PC-9 (cell line): ENCODE data around the gene GNMT. TPM values are rescaled to one million over a fixed set of nuclear protein-coding genes. Genes with fewer than 3 reads are reported as not detected.

ENCODE experiments used
- BruUV-seq: library from RNA; stranded (reverse); fragments of 400-500 nt; replicated peaks from 2 replicates; lab custom pipeline; 2021; lab: Mats Ljungman, UMichigan
- CTCF ChIA-PET: fragments of 300-600 bp; sonication (Branson Sonifier 250); formaldehyde crosslinking; loops from one replicate; lab custom pipeline; 2022; ENCODE audit warnings: antibody characterized with exemption; lab: Charles Lee
- POLR2A ChIA-PET: fragments of 300-600 bp; sonication (Branson Sonifier 250); formaldehyde crosslinking; loops from one replicate; lab custom pipeline; 2022; ENCODE audit warnings: antibody characterized with exemption; ENCODE audit not compliant: unreplicated experiment; lab: Charles Lee
- DNase-seq, 2 experiments: peaks; one replicate each; pipeline versions ENCODE4 v3.0.0 to v3.0.0-alpha.2; 2015 to 2022; ENCODE audit warnings: mixed read lengths in 1 of 2
- H2AFZ ChIP-seq: fragments of 200-600 bp; sonication (generic); 2 replicates; pipeline ENCODE4 v1.8.1; 2017; ENCODE audit warnings: antibody characterized with exemption
- H3F3A ChIP-seq: fragments of 200-600 bp; sonication (generic); 2 replicates; pipeline ENCODE4 v1.8.1; 2017; ENCODE audit warnings: antibody characterized with exemption, mild to moderate bottlenecking, low read depth; ENCODE audit not compliant: insufficient read depth
- H3K27ac ChIP-seq: fragments of 200-600 bp; sonication (generic); 2 replicates; pipeline ENCODE4 v1.6.1; 2016; ENCODE audit warnings: mixed run types
- H3K27me3 ChIP-seq: fragments of 200-600 bp; sonication (generic); 2 replicates; pipeline ENCODE4 v1.6.1; 2016; ENCODE audit warnings: low read depth, mixed run types; ENCODE audit not compliant: insufficient read depth
- H3K36me3 ChIP-seq: fragments of 200-600 bp; sonication (generic); 2 replicates; pipeline ENCODE4 v1.6.1; 2016; ENCODE audit warnings: low read depth, mixed run types
- H3K4me1 ChIP-seq: fragments of 200-600 bp; sonication (generic); replicated peaks from 2 replicates; pipeline ENCODE4 v1.6.1; 2016; ENCODE audit warnings: mixed run types; ENCODE audit not compliant: insufficient read depth
- H3K4me2 ChIP-seq: fragments of 200-600 bp; sonication (generic); 2 replicates; pipeline ENCODE4 v1.6.1; 2017; ENCODE audit warnings: mixed run types
- H3K4me3 ChIP-seq: fragments of 200-600 bp; sonication (generic); 2 replicates; pipeline ENCODE4 v1.6.1; 2016; ENCODE audit warnings: mixed run types
- H3K79me2 ChIP-seq: fragments of 200-600 bp; sonication (generic); 2 replicates; pipeline ENCODE4 v1.6.1; 2017; ENCODE audit warnings: low read depth, mixed run types
- H3K9me2 ChIP-seq: fragments of 200-600 bp; sonication (generic); 2 replicates; pipeline ENCODE4 v1.8.1; 2017; ENCODE audit warnings: mild to moderate bottlenecking; ENCODE audit not compliant: insufficient read depth
- H3K9me3 ChIP-seq: fragments of 200-600 bp; sonication (generic); 2 replicates; pipeline ENCODE4 v1.8.1; 2016; ENCODE audit warnings: low read depth; ENCODE audit not compliant: insufficient read depth
- H4K20me1 ChIP-seq: fragments of 200-600 bp; sonication (generic); 2 replicates; pipeline ENCODE4 v1.8.1; 2017; ENCODE audit not compliant: insufficient read depth
- CTCF ChIP-seq: fragments of 200-600 bp; sonication (generic); conservative IDR thresholded peaks from 2 replicates; pipeline ENCODE4 v1.6.1; 2017; ENCODE audit warnings: mixed run types, antibody characterized with exemption, mild to moderate bottlenecking, moderate library complexity
- EZH2 ChIP-seq: fragments of 200-600 bp; sonication (generic); IDR thresholded peaks from 2 replicates; pipeline ENCODE4 v1.8.0; 2017; ENCODE audit warnings: antibody characterized with exemption, low read depth
- intact Hi-C: fragments of 100-400 bp; cut with micrococcal nuclease; formaldehyde crosslinking; loops from one replicate; pipeline ENCODE4 v1.10.0; 2022; ENCODE audit not compliant: unreplicated experiment
- total RNA-seq: library from RNA; stranded (reverse); gene quantifications from 2 replicates; pipeline ENCODE4 v1.2.3, GENCODE V29; 2021

Gene GNMT
- total RNA-seq, 1 experiment from 2014 or later = 0.57 TPM

- BruUV-seq = no TSS peak
- Histone ChIP-seq H3K4me2 (no peak within 1 kb of the TSS), H3K27me3 (no peaks in the 10 kb centered on the region), H2AFZ (no peak within 1 kb of the TSS), H3F3A (peaks cover 3% of the 10 kb centered on the region; the same call in 1 of the 2 replicates), H3K9me3 (no peaks in the 10 kb centered on the region), H3K79me2 (no peaks in the 10 kb centered on the region), H4K20me1 (no peaks in the 10 kb centered on the region), H3K4me3 (no peak within 1 kb of the TSS), H3K27ac (no peak within 1 kb of the TSS), H3K4me1 (no peaks in the 10 kb centered on the region), H3K9me2 (no peaks in the 10 kb centered on the region), H3K36me3 (no peaks in the 10 kb centered on the region)
- TF ChIP-seq EZH2 = no peak
- TF ChIP-seq CTCF = no peak
- ChIA-PET CTCF (no interaction called here), POLR2A (no interaction called here)
- intact Hi-C loops = no loop called here
- DNase-seq = no peak
Observed at GRCh38 chr6:42915732-42916131, 44.8 kb upstream of the GNMT start, which contains the start of gene PTCRA. TSS of gene PTCRA (plus strand) at chr6:42916053. CDS start at chr6:42916070, 17 bp downstream.

- ChIA-PET CTCF (no interaction called here), POLR2A (no interaction called here)
- Histone ChIP-seq H3K4me3 (no peak overlapping the region), H3K4me1 (no peaks in the 10 kb centered on the region), H3K9me2 (no peaks in the 10 kb centered on the region), H3F3A (peaks cover 3% of the 10 kb centered on the region; the same call in 1 of the 2 replicates), H4K20me1 (no peaks in the 10 kb centered on the region), H3K79me2 (no peaks in the 10 kb centered on the region), H3K9me3 (no peaks in the 10 kb centered on the region), H3K36me3 (no peaks in the 10 kb centered on the region), H3K27ac (no peak overlapping the region), H3K4me2 (no peak overlapping the region), H2AFZ (no peak overlapping the region), H3K27me3 (no peaks in the 10 kb centered on the region)
- intact Hi-C loops = no loop called here
- no TSS peak for BruUV-seq
- no peak for TF ChIP-seq EZH2
- TF ChIP-seq CTCF = no peak
- DNase-seq = no peak
Observed at GRCh38 chr6:42916288-42916687, 44.3 kb upstream of the GNMT start.

GRCh38 chr6:42921801-42922200 lies 38.8 kb upstream of the GNMT start:
- intact Hi-C loops = no loop called here
- H3K79me2 ChIP-seq = no peaks in the 10 kb centered on the region
- no peak for DNase-seq
- H3F3A ChIP-seq = peaks cover 9% of the 10 kb centered on the region; the same call in 1 of the 2 replicates
- H4K20me1 ChIP-seq = no peaks in the 10 kb centered on the region
- BruUV-seq = no TSS peak
- no peak overlapping the region for H3K27ac ChIP-seq
- ChIA-PET POLR2A (no interaction called here), CTCF (interaction anchor here (0.6 kb wide), 1 partner anchor 38 kb away, joined by 8 read pairs; no protein-coding TSS in a partner anchor)
- no peaks in the 10 kb centered on the region for H3K9me2 ChIP-seq
- no peaks in the 10 kb centered on the region for H3K4me1 ChIP-seq
- H3K4me3 ChIP-seq = no peak overlapping the region
- no peaks in the 10 kb centered on the region for H3K9me3 ChIP-seq
- no peaks in the 10 kb centered on the region for H3K27me3 ChIP-seq
- H3K36me3 ChIP-seq = no peaks in the 10 kb centered on the region
- no peak overlapping the region for H2AFZ ChIP-seq
- H3K4me2 ChIP-seq = no peak overlapping the region
- TF ChIP-seq EZH2 (no peak), CTCF (no peak)
